GM12874 (cell line): ENCODE data around the gene SLC2A4.

Source experiments
- CTCF ChIP-seq: IDR thresholded peaks from 2 replicates; pipeline ENCODE4 v1.5.1; 2011; ENCODE audit warnings: low read depth, mild to moderate bottlenecking, control low read depth, low read length, moderate library complexity; ENCODE audit not compliant: insufficient read depth

Gene SLC2A4

DNA sequence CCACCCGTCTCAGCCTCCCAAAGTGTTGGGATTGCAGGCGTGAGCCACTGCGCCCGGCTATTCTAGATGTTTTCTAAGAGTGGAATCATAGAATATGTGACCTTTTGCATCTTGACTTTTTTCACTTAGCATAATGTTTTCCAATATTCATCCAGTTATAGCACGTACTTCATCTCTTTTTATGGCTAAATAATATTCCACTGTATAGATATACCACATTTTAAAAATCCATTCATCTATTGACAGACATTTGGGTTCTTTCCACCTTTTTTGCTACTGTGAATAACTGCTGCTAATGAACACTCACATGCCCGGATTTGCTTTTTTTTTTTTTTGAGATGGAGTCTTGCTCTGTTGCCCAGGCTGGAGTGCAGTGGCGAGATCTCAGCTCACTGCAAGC is 22.7 kb downstream of the SLC2A4 start:
- no peak for TF ChIP-seq CTCF

DNA sequence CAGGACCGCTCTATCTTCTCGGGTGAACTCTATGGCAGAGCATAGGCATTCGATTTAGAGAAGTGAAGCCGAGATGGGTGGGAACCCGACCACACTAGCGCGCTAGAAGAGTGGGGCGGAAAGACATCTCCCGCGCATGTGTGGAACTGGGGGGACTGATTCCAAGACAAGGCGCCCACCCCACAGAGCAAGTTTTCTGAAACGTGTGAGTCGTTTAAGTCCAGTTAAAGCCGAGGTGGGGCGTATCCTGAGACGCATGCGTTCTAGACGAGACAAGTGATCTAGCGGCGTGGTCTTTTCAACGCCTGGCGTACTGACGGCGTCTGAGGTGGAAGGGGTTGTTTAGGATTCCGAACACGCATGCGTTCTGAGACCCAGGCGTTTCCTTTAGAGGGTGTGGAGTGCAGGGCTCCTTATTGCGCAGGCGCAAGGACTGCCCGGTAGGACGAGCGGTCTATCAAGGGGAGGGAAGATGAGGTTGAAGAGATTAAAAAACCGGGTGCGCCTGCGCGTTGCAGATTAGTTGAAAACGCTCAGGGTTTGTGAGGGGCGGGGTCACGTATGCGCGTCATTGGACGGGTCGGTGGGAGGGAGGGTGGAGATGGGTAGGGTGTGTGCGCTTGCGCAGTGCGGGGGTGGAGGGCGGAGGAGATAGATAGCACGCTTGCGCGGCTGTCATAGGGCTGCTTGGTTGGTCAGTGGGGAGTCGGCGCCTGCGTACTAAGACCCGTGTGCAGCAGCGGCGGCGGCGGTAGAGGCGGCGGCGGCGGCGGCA is 25.6 kb downstream of the SLC2A4 start, which contains the start of gene EIF5A:
TSS of gene EIF5A (plus strand) at position 718 of the 775 bp plus-strand sequence. CDS start 2,008 bp downstream, outside the sequence.
- no peak for TF ChIP-seq CTCF

DNA sequence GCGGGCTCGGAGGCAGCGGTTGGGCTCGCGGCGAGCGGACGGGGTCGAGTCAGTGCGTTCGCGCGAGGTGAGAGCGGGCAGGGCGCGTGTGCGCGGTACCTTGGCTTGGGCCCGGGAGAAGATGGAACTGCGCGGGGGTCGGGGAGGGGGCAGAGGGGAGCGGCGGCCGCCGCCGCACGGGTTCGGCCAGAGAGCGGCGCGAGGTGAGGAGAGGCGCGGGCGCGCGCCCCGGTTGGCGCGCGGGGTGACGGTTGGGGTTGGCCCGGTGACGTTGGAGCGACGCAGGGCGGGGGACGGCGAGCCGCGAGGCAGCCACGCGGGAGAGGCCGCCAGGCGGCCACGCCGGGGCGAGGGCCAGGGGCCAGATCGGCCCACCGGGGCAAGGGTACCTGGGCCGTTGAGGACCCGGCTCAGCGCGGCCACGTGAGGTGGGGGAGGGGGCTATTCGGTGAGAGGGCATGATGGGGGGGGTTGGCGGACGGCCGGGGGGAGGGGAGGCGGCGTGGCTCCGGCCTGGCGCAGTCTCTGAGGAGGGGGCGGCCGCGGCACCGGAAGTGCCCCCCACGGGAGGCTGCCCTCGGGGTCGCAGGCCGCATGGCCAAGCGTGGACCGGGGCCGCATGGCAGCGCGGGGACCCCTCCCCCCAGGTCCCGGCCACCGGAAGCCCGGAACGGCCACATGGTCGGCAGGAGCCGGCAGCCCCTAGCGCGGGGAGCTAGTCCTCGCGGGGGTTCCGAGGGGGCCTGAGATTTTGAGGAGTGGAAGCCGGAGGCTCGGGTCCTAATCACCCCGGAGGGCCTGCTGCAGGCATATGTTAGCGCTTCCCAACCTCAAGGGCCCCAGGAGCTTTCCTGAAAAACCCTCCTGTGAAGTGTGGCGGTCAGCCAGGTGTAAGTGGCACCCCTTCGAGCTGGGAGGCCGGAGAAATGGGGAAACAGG is 26.4 kb downstream of the SLC2A4 start:
- peak; percentile 5; the same call in 1 of the 2 replicates for TF ChIP-seq CTCF

GRCh38 chr17:7308625-7309433 is 27.3 kb downstream of the SLC2A4 start:
- no peak for TF ChIP-seq CTCF

DNA sequence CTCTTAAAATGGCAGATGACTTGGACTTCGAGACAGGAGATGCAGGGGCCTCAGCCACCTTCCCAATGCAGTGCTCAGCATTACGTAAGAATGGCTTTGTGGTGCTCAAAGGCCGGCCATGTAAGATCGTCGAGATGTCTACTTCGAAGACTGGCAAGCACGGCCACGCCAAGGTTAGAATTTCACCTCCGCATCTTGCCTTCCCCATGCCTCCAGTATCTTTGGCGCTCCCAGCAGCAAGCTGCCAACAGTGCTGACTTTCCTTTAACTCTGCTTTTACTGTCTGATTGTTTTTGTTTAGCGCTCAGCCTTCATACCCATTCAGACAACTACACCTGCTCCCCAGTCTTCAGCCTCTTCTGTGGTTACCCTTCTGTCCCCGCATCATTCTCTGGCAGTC is 28.1 kb downstream of the SLC2A4 start:
- TF ChIP-seq CTCF = no peak

DNA sequence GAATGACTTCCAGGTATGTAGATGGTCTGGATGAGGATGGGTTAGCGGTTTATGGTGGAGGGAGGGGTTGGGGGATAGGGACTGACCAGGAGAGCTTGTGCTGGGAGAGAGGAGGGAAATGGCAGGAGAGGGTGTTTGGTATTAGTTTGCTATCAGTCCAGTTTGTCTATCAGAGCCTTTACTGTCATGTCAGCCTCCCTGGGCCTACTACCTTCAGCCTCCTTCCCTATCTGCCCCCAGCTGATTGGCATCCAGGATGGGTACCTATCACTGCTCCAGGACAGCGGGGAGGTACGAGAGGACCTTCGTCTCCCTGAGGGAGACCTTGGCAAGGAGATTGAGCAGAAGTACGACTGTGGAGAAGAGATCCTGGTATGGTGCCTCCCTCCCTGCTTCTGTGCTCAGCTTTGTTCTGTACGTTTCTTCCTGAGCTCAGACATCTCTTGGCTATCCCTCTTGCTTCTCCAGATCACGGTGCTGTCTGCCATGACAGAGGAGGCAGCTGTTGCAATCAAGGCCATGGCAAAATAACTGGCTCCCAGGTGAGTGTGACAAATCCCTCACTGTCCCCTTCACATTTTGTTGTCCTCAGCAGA is 29.7 kb downstream of the SLC2A4 start:
- no peak for TF ChIP-seq CTCF
